ENCODE measurements around the gene HOMER1. TPM values are rescaled to one million over a fixed set of nuclear protein-coding genes. Genes with fewer than 3 reads are reported as not detected.

Gene HOMER1
- total and polyA plus RNA-seq, 9 of the 15 experiments (the other 6 are each of a cell fraction or from before 2014, with no cell fraction given) = 6.3 to 39.9 (median 9.9) TPM

- TF ChIP-seq, protein P1, sequence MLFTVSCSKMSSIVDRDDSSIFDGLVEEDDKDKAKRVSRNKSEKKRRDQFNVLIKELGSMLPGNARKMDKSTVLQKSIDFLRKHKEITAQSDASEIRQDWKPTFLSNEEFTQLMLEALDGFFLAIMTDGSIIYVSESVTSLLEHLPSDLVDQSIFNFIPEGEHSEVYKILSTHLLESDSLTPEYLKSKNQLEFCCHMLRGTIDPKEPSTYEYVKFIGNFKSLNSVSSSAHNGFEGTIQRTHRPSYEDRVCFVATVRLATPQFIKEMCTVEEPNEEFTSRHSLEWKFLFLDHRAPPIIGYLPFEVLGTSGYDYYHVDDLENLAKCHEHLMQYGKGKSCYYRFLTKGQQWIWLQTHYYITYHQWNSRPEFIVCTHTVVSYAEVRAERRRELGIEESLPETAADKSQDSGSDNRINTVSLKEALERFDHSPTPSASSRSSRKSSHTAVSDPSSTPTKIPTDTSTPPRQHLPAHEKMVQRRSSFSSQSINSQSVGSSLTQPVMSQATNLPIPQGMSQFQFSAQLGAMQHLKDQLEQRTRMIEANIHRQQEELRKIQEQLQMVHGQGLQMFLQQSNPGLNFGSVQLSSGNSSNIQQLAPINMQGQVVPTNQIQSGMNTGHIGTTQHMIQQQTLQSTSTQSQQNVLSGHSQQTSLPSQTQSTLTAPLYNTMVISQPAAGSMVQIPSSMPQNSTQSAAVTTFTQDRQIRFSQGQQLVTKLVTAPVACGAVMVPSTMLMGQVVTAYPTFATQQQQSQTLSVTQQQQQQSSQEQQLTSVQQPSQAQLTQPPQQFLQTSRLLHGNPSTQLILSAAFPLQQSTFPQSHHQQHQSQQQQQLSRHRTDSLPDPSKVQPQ (CRISPR knock-in tag; IDR thresholded peaks at IDR 0.05; ENCODE audit: borderline replicate concordance) = 0 out of 2 replicates have a peak, but pooled peaks have one; percentile 24
- TF ChIP-seq ATF1 (CRISPR knock-in tag; IDR thresholded peaks at IDR 0.05) (no peak), ATF1 (tag; IDR thresholded peaks at IDR 0.05) (0 out of 2 replicates have a peak, but pooled peaks have one; percentile 21), MEF2D (tag; conservative IDR thresholded peaks at IDR 0.05; ENCODE audit: low read depth) (no peak), MXI1 (IDR thresholded peaks at IDR 0.05; ENCODE audit: low read depth, low read length) (peak; percentile 24; the same call in 1 of the 2 replicates), TEAD4 (IDR thresholded peaks at IDR 0.05; ENCODE audit: low read length) (no peak), TEAD4 (CRISPR knock-in tag; IDR thresholded peaks at IDR 0.05; ENCODE audit: borderline replicate concordance) (no peak), BCOR (IDR thresholded peaks at IDR 0.05) (peak; percentile 52; the same call in 1 of the 2 replicates), MAFK (IDR thresholded peaks at IDR 0.05; ENCODE audit: low read length) (peak; percentile 85), ZNF592 (IDR thresholded peaks at IDR 0.05) (peak; percentile 79), NKRF (IDR thresholded peaks at IDR 0.05; ENCODE audit: borderline replicate concordance) (peak; percentile 80), PHF8 (IDR thresholded peaks at IDR 0.05; ENCODE audit: borderline replicate concordance, low read length) (no peak), SMAD4 (CRISPR knock-in tag; conservative IDR thresholded peaks at IDR 0.05) (0 out of 2 replicates have a peak, but pooled peaks have one; percentile 21), LEF1 (IDR thresholded peaks at IDR 0.05) (peak; percentile 30; the same call in 1 of the 2 replicates), ZNF668 (CRISPR knock-in tag; IDR thresholded peaks at IDR 0.05) (no peak), HMG20B (CRISPR knock-in tag; IDR thresholded peaks at IDR 0.05) (no peak)
- TF ChIP-seq, protein P2, sequence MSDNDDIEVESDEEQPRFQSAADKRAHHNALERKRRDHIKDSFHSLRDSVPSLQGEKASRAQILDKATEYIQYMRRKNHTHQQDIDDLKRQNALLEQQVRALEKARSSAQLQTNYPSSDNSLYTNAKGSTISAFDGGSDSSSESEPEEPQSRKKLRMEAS (CRISPR knock-in tag; IDR thresholded peaks at IDR 0.05) = peak; percentile 88
- TF ChIP-seq, protein P3, sequence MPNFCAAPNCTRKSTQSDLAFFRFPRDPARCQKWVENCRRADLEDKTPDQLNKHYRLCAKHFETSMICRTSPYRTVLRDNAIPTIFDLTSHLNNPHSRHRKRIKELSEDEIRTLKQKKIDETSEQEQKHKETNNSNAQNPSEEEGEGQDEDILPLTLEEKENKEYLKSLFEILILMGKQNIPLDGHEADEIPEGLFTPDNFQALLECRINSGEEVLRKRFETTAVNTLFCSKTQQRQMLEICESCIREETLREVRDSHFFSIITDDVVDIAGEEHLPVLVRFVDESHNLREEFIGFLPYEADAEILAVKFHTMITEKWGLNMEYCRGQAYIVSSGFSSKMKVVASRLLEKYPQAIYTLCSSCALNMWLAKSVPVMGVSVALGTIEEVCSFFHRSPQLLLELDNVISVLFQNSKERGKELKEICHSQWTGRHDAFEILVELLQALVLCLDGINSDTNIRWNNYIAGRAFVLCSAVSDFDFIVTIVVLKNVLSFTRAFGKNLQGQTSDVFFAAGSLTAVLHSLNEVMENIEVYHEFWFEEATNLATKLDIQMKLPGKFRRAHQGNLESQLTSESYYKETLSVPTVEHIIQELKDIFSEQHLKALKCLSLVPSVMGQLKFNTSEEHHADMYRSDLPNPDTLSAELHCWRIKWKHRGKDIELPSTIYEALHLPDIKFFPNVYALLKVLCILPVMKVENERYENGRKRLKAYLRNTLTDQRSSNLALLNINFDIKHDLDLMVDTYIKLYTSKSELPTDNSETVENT (CRISPR knock-in tag; IDR thresholded peaks at IDR 0.05) = no peak
Observed at GRCh38 chr5:79346420-79346824, 167.5 kb downstream of the HOMER1 start (continued).
